Neutrophil (primary cell): ENCODE measurements around the gene ETFA.

ENCODE experiments used
- H3K27ac ChIP-seq: fragments of 200-600 bp; sonication (generic); 2 replicates; pipeline ENCODE4 v1.5.1; 2016; ENCODE audit warnings: mild to moderate bottlenecking, moderate library complexity
- H3K27me3 ChIP-seq: fragments of 200-600 bp; sonication (generic); 2 replicates; pipeline ENCODE4 v1.6.0; 2016; ENCODE audit warnings: mild to moderate bottlenecking
- H3K36me3 ChIP-seq: fragments of 200-600 bp; sonication (generic); 2 replicates; pipeline ENCODE4 v1.5.1; 2017
- H3K4me1 ChIP-seq, 2 experiments: fragments of 200-600 bp in 1 of 2; sonication (generic) in 1 of 2; 1 replicate in 1 of 2; 2 replicates in 1 of 2; pipeline versions ENCODE4 v1.5.1 to v1.6.1; 2013 to 2016; ENCODE audit warnings: low read depth in 1 of 2, low read length in 1 of 2, mild to moderate bottlenecking in 1 of 2, moderate library complexity in 1 of 2; ENCODE audit not compliant: control insufficient read depth in 1 of 2, insufficient read depth in 1 of 2
- H3K4me3 ChIP-seq, 2 experiments: fragments of 200-600 bp in 1 of 2; sonication (generic) in 1 of 2; 1 replicate in 1 of 2; 2 replicates in 1 of 2; pipeline ENCODE4 v1.5.1; 2013 to 2016; ENCODE audit warnings: low read depth in 1 of 2, low read length in 1 of 2, mild to moderate bottlenecking in 1 of 2, moderate library complexity in 1 of 2
- H3K9me3 ChIP-seq: fragments of 200-600 bp; sonication (generic); 2 replicates; pipeline ENCODE4 v1.5.1; 2016
- TF ChIP-seq, protein P1 (sequence below): fragments of 200-600 bp; sonication (generic); IDR thresholded peaks from 2 replicates; pipeline ENCODE4 v1.5.1; 2016; ENCODE audit warnings: antibody characterized with exemption

Gene ETFA

DNA sequence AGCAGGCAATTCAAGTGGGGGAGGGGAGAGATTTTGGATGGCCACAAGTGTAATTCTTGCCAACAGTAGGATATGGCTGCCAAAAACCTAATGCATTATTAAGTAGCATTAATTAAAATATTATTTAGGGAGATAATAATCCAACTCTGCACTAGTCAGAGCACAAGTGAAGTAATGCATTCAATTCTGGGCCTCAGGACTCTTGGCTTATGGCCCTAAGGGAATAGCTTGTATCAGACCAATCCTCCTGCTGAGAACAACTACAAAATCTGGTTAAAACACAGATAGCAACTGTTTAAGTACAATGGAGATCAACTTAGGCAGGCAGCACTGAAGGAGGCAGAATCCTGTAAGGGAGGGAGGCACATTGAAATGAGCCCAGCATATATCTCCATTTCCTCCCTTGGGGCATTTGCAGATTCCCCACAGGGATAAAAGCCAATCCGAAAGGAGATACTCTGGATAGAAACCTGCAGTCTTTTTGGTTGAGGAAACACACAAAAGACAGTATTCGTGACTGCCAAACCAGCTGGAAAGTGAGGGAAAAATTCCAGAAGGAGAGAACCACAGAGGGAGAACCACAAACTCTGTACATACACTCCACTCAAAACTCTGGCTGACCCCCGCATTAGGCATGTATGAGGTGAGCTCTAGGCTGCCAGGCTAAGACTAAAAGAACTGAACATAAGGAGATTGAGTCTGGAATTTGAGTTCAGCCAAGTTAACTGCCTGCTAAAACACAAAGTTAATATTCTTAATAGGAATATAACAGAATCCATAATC is 57.4 kb downstream of the ETFA start:
- H3K27me3 ChIP-seq, result no peaks in the 10 kb centered on the region
- H3K36me3 ChIP-seq, result peaks cover 6% of the 10 kb centered on the region
- no peaks in the 10 kb centered on the region for H3K4me1 ChIP-seq
- H3K4me3 ChIP-seq, result no peak overlapping the region
- no peaks in the 10 kb centered on the region for H3K9me3 ChIP-seq
- TF ChIP-seq, protein P1, sequence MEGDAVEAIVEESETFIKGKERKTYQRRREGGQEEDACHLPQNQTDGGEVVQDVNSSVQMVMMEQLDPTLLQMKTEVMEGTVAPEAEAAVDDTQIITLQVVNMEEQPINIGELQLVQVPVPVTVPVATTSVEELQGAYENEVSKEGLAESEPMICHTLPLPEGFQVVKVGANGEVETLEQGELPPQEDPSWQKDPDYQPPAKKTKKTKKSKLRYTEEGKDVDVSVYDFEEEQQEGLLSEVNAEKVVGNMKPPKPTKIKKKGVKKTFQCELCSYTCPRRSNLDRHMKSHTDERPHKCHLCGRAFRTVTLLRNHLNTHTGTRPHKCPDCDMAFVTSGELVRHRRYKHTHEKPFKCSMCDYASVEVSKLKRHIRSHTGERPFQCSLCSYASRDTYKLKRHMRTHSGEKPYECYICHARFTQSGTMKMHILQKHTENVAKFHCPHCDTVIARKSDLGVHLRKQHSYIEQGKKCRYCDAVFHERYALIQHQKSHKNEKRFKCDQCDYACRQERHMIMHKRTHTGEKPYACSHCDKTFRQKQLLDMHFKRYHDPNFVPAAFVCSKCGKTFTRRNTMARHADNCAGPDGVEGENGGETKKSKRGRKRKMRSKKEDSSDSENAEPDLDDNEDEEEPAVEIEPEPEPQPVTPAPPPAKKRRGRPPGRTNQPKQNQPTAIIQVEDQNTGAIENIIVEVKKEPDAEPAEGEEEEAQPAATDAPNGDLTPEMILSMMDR, result no peak
- no peak overlapping the region for H3K27ac ChIP-seq

- Histone ChIP-seq H3K36me3 (no peaks in the 10 kb centered on the region), H3K27me3 (no peaks in the 10 kb centered on the region), H3K27ac (no peak overlapping the region), H3K4me1 (no peaks in the 10 kb centered on the region), H3K4me3 (no peak overlapping the region), H3K9me3 (no peaks in the 10 kb centered on the region)
- TF ChIP-seq, protein P1, result no peak
These were observed 59.0 kb downstream of the ETFA start for GRCh38 chr15:76252249-76252648.

DNA sequence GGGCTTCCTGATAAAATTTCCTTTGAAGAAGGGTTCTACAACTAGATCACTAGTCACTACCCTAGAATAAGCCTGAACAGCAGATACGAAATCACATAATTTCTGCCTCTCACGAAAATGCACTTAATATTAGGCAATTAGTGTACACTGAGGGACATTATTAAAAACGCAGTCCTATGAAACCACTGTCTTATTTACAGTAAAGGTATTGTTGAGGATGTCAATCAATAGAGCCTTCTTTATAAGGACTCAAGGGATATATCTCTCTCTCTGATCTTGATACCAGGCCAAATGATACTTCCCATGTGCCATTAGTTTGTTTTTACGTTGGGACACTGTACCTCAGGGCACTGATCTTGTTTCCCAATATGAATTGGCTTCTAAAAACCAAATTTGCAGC is 59.6 kb downstream of the ETFA start:
- no peaks in the 10 kb centered on the region for H3K9me3 ChIP-seq
- H3K36me3 ChIP-seq, result no peaks in the 10 kb centered on the region
- no peak overlapping the region for H3K27ac ChIP-seq
- H3K27me3 ChIP-seq, result no peaks in the 10 kb centered on the region
- no peak overlapping the region for H3K4me3 ChIP-seq
- no peaks in the 10 kb centered on the region for H3K4me1 ChIP-seq
- TF ChIP-seq, protein P1, result no peak

GRCh38 chr15:76245072-76245610 is 66.1 kb downstream of the ETFA start:
- H3K9me3 ChIP-seq, result no peaks in the 10 kb centered on the region
- H3K36me3 ChIP-seq, result no peaks in the 10 kb centered on the region
- H3K4me3 ChIP-seq, result no peak overlapping the region
- TF ChIP-seq, protein P1, result no peak
- no peaks in the 10 kb centered on the region for H3K27me3 ChIP-seq
- no peak overlapping the region for H3K27ac ChIP-seq
- peaks cover 0 to 4% of the 10 kb centered on the region in 2 experiments for H3K4me1 ChIP-seq

DNA sequence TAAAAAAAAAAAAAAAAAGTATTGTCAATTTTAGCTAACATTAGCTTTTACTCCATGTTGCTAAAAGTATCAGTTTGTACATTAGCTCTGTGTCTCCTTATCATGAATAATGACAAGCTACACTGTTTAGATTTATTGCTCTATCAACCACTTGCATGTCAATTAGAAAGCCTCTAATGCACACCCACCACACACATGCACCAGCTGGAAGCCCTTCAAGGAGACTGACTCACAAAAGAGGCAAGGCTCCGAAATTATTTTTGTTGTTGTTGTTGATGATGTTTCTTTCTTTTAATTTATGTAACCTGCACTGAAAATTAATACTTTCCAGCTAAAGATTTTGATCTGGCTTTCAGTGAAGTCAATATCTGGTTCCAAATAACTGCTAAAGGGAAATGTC is 71.5 kb downstream of the ETFA start:
- no peak overlapping the region for H3K4me3 ChIP-seq
- TF ChIP-seq, protein P1, result no peak
- no peaks in the 10 kb centered on the region for H3K9me3 ChIP-seq
- H3K4me1 ChIP-seq, result no peaks in the 10 kb centered on the region
- H3K27me3 ChIP-seq, result no peaks in the 10 kb centered on the region
- H3K36me3 ChIP-seq, result no peaks in the 10 kb centered on the region
- no peak overlapping the region for H3K27ac ChIP-seq
